NOMO-1 treated with DMSO at 0.1 percent for 48 hours (cell line): ENCODE measurements around the gene PDZD2.

Experiments used
- DNase-seq: peaks from one replicate; lab custom pipeline; 2025; ENCODE audit not compliant: unreplicated experiment; lab: John Stamatoyannopoulos, UW

Gene PDZD2

DNA sequence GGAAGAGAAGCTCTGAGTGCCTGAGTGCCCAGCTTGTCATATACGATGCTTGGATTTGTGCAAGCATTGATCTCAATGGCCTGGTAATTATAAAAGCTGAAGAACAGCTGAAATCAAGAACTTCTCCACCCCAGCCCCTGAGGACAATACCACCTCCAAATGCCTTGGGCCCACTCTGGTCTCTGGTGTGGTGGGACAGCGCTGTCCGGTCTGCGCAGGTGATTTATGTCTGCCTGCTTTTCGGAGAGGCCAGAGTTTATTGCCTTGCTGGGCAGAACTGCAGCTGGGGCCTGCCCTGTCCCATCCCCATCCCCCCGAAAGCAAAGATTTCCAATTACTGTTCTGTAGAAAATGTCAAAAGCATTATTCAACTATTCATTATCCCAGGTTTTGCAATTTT lies 1.1 kb upstream of the PDZD2 start:
- DNase-seq = no peak

GRCh38 chr5:31638345-31638744 lies 586 bp upstream of the PDZD2 start:
- no peak for DNase-seq

- no peak for DNase-seq
Measured at GRCh38 chr5:31639481-31640411, 815 bp downstream of the PDZD2 start.

DNA sequence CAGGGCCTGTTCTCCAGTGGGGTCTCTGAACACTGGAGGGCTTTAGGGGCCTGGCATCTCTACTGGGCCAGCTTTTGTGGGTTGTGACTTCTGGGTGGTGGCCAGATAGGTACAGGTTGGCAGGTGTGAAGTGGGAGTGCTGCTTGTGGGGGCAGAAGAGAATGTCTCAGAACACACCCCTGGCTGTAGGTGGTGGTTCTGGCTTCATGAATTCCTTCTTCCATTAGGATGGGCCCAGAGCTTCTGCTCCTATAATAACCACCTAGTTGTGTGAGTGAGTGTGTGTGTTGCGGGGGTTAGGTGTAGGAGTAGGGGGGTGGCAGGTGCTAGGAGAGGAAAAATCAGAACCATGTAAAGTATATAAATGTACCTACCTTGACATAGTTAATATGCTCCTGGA lies 1.6 kb downstream of the PDZD2 start:
- DNase-seq = no peak

DNA sequence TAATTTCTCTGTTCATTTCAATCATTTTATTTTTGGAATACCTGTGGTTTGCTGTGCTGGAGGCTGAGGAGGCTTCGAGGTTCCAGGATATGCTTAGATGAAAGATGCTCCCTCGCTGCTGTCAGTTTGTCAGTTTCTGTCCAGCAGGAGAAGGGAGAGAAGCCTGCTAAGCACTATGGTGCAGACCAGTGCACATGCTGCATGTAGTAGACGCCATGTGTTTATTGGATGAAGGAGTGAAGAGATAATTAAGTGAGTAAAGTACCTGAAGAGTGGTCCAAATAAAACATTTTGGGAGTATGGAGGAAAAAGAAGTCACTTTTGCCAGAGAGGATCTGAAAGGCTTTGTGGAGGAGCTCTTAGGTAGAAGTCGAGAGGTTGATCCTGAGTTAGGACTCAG lies 2.1 kb downstream of the PDZD2 start:
- no peak for DNase-seq

GRCh38 chr5:31641575-31641974 lies 2.6 kb downstream of the PDZD2 start:
- DNase-seq = no peak

DNA sequence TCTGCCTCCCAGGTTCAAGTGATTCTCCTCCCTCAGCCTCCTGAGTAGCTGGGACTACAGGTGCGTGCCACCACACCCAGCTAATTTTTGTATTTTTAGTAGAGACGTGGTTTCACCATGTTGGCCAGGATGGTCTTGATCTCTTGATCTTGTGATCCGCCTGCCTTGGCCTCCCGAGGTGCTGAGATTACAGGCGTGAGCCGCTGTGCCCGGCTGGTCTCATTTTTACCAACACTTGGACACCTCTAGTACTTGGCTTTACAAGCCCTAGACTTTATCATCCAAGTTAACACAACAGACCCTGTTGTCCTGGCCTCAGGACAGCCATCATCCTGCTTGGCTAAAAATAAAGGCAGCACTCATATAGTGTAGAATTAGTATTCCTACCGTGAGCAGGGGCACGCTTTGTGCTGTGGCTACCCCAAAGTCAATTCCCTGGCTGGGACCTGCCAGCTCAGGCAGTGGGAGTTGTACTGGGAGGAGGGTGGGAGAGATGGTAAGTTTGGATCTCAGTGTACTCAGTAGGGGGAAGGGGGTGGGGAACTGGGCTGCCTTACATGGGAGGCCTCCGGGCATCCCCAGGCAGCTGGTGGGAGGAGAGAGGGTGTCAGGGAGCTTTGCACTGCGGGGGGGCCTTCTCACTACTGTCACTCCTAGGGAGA lies 6.6 kb downstream of the PDZD2 start:
- no peak for DNase-seq

GRCh38 chr5:31648326-31648725 lies 9.4 kb downstream of the PDZD2 start:
- no peak for DNase-seq

GRCh38 chr5:31651241-31651640 lies 12.3 kb downstream of the PDZD2 start:
- no peak for DNase-seq

DNA sequence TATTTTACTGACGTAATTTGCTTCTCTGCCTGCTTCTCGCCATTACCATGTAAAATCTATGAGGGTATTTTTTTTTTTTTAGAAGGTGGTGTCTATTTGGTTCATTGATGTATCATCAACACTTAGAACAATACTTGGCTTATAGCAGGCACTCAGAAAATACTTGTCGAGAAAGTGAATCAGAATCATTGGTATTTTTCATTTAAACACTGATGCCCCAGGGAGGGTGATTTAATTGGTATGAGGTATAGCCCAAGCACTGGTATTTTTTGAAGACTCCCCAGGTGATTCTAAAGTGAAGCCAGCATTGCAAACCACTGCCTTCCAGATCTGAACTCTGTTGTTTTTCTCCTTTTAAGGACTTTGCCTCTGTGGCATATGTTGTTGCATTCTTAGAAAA lies 16.6 kb downstream of the PDZD2 start:
- DNase-seq = no peak

DNA sequence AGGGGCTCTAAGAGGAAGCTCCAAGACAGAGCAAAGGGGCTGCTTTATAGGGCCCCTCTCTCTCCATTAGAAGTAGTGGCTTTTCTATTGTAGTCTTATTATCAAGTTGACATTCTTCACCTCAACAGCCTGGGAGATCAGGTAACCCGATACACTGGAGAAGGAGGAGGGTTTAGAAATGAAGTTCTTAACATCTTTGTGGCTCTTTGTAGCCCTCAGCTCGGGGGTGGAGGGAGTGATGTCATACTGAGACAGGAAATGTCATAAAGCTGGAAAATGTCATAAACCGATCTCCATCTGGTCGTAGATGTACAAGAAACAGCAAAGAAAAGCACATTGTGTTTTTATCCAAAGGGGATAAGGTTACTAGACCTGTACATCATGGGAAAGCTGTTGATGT lies 17.9 kb downstream of the PDZD2 start:
- DNase-seq = no peak

- DNase-seq = no peak
Measured at GRCh38 chr5:31657315-31657979, 18.5 kb downstream of the PDZD2 start.

- DNase-seq = no peak
Measured at GRCh38 chr5:31661257-31661656, 22.3 kb downstream of the PDZD2 start.

DNA sequence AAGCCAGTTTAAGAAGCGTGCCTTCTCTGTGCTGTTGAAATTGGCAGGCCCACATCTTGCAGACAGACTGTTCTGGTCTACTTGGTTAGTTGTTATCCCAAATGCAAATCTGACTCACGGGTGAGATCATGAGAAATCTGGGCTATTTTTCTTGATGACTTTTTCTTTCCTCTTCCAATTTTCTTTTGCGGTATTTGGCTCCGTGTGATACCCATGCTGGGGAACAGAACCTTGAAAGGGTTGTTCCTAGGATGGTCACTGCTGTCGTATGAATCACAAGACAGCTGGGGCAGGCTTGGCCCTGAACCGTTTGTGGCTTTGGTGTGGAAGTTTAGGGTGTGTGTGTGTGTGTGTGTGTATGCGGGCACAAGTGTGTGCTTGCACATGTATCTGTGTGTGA lies 24.6 kb downstream of the PDZD2 start:
- DNase-seq = no peak

- DNase-seq = no peak
Measured at GRCh38 chr5:31664566-31664965, 25.6 kb downstream of the PDZD2 start.

- no peak for DNase-seq
Measured at GRCh38 chr5:31671339-31671741, 32.4 kb downstream of the PDZD2 start.

GRCh38 chr5:31674371-31674951 lies 35.5 kb downstream of the PDZD2 start:
- DNase-seq = no peak

GRCh38 chr5:31675472-31675871 lies 36.5 kb downstream of the PDZD2 start:
- DNase-seq = no peak

DNA sequence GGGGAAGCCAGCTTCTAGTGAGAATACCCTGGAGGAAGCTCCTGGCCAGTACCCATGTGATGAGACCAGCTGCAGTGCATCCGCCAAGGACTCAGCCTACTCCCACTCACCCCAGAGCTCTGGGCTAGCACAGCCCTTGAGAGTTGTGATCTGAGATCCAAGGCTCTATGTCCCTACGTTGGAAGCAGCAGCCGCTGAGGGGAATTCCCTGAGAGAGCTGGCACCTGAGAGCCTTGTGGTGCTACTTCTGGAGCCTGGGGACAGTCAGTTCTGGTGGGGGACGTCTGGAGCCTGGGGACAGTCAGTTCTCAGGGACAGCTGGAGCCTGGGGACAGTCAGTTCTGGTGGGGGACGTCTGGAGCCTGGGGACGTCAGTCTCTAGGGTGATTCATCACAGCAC lies 39.2 kb downstream of the PDZD2 start:
- DNase-seq = no peak

DNA sequence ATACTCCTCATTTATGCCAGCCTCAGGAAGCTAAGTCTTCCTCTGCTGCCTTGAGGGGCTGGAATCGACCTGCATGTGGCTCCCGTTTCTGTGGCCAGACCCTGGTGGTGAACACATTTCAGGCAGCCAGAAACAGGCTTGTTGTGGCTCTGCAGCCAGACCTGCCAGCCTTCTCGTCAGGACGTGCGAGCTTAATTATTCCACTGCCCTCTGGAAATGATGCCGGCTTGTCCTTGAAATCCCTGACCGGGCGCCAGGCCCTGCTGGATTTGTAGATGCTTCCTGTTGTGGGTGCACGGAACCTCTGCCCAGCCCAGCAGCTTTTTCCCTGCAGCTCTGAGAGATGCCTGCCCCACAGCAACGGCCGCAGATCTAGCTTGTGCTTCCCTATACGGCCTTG lies 41.6 kb downstream of the PDZD2 start:
- DNase-seq = no peak

DNA sequence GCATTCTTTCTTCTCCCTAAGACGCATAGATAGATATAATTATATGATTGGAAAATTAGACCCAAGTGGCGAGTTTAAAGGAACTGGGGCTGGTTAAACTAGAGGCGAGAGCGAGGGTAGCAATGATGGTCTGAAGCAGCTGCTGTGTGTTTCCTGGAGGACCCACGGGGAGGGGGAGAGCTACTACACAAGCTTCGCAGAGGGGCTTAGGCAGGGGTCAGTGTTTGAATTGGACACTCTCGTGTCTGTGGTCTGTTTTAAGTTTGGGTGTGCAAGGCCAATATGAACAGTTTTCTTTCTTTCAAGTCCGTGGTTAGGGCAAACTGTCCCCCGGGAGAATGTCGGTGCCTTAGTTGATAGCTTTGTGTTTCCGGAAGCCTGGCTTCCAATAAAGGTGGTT lies 43.1 kb downstream of the PDZD2 start:
- DNase-seq = no peak

DNA sequence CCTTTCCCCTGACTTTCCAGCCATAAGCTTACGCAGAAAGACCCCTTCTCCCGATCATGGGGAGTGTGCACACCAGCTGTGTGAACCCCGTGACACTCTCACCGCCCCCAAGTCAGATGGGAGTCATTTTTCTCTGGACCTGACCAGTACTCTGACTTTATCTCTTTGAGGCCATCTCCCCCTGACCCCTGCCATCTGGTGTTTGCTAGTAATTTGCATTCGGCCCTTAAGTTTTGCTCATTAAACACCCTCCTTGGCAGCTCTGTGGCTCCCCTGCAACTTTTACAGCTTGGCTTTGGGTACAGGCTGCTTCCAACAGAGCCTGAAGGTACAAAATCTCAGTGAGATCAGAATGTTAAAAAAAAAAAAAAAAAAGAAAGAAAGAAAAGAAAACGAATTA lies 43.9 kb downstream of the PDZD2 start:
- no peak for DNase-seq
